ENCODE data around the gene UBE3A.

UBE3A gene

DNA sequence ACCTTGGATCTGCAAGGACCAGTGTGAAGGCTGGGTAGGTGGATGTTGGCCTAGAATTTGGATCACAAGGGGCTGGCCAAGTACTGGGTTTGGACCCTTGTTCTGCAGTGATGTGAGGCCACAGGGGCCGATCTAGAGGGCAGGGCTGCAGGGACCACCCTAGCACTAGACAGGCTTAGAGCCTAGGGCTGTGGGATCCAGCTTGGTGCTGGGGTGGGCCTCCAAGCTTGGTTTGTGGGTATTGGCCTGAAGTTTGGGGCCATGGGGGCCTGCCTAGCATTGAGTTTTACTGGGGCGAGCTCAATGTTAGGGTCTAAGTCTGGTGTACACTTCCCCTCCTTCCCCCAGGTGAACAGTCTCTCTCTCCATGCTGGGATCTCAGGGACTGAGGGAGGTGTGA lies 36.5 kb downstream of the UBE3A start:
- DNase-seq, result no peak

DNA sequence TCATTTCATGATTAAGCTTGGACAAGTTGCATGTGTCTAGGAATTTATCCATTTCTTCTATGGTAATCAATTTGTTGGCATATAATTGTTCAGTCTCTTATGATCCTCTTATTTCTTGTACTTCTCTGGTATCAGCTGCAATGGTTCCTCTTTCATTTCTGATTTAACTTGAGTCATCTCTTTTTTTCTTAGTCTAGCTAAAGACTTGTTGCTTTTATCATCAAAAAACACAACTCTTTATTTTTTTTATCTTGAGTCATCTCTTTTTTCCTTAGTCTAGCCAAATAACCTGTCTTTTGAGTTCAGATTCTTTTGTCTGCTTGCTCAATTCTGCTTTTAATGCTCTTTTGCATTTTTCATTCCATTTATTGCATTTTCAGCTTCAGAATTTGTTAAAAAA lies 37.3 kb downstream of the UBE3A start:
- DNase-seq, result no peak

DNA sequence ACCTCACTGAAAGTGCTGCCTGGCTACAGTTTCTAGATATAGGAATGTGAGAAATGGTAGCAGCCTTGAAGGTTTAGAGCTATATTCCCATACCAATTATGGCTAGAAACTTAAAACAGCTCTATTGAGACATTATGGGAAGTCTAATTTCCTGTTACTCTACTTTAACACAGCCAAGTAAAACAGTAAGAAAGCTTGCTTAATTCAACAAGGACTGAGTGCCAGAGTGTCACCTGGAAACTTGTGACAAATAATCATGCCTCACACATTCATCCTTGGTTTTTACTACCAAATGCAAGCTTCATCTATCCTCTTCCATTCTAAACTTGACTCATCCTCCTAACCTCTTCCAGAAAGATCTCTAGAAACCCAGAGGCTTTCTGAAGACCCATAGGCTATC lies 41.7 kb downstream of the UBE3A start:
- no peak for DNase-seq

DNA sequence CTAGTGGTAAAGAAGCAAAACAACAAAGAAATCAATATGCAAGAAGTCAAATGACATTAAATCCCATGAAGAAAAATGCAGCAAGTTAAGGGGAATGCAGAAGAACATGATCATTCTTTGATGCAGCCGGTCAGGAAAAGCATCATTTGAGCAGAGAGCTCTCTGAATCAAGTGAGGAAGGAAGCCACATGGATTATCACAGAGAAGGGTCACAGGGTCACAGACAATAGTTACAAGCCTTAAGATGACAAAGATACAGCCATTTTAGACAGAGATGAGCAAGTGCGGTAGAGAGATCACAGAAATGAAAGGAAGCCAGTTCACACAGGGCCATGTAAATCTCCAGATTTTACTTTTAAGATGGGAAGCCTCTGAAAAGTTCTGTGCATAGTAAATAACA lies 43.9 kb downstream of the UBE3A start:
- no peak for DNase-seq

DNA sequence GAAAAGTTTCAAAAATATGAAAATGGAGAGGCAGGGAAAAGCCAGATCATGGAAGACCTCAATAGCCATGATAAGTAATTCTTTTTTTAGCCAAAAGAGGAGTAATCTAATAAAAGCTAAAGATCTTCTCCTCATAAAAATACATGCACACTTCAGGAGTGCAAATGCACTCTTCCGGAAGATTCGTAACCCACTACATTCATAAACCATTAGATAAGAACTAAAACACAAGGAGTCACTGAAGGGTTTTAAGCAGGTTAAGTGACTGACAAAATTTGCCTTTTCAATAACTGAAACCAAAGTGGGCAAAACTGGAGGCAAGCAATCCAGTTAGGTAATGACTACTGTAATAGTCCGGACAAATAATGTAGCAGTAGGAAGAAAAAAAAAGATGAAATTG lies 46.0 kb downstream of the UBE3A start:
- no peak for DNase-seq

DNA sequence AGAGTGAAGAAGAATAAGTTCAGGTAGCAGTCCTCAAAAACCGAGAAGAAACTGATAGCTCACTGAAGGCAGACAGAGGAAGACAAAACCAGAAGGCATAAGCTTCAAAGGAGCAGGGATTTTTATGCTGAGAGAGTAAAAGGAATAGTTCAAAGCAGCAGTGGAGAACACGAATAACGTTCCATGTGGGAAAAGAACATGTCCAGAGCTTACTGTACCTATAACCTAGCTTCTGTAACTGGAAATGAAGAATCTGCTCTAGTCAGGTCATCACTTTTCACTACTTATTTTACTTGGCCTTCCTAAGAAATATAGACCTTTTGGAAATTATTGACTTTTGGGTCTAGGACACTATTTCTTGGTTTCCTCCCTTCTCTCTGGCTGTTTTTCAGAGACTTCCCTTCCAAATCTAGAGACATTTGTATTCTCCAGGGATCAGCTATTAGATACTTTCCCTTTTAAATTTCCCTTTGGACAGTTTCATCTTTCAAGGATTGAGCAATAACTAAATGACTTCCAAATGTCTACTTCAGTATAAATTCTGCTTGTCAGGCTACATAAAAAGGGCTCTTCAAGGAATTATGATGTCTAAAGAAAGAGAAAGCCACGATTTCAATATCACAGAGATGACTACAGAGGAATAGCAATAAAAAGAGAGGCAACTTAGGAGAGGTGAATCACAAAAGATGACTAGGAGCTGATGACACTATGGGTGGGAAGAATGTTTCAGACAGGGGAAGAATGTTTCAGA lies 46.7 kb downstream of the UBE3A start:
- DNase-seq, result no peak

DNA sequence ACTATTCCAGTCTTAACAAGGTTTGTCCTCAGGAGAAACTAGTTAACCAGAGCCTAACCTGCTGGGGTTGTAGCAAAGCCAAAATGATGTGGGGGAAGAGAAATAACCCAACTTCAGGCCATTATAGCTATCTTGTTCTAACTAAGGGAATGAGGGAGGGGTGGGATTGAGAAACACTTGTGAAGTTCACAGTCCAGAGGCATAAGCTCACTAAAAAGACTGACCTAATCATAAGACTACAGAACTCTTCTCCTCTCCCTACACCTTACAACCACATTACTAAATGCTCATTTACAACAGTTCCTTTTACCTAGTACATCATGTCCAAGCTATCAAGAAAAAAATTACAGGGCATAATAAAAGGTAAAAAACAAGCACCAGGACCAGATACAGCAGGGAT lies 52.8 kb downstream of the UBE3A start:
- no peak for DNase-seq

DNA sequence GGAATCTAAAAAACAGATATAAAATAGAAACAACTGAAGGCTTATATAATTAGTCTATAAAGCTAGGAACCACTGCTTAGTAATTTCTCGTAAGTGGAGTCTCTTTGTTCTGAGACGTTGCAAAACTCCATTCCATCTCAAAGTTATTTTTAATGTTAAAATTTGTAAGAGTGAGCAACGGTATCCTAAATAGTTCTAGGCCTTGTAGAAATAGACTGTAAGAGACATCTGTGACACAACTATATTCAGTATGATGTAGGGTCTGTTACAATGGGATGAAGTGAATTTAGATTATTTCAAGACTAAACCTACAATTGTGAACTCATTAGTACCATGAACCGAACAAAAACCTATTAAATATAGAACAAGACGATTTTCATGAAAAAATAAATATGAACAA lies 57.2 kb downstream of the UBE3A start:
- no peak for DNase-seq

DNA sequence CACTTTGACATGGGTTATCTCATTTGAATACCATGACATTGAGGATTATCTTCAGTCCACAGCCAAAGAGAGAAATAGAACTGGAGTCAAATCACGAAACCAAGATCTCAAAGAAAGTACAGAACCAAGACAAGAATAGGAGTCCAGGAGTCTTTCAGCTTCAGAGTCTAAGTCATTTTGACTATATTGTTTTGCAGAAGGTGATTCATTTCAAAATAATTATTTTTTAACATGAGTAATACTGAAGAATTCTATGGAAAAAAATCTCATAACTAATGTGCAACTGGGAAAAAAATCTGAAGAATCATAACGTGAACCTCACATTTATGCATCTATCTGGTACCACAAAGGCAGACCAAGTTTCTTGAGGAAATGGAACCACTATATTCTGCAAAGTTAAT lies 60.3 kb downstream of the UBE3A start:
- no peak for DNase-seq

DNA sequence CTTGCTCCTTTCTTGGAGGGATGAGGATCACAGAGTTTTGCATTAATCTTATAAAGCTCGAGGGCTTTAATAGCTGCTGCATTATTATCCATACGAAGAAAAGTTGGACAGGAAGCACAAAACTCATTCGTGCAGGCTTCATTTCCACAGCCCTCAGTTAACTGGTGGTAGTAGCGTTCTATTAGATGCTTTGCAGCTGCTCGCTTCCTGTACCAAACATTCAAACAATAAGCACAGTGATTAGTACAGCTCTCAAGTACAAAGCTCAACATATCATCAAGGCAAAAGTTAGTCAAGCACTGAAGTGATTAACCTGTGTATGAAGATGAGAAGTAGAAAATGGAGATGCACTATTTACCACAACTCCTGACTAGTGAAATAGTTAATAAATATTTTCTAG lies 63.3 kb downstream of the UBE3A start:
- DNase-seq, result no peak

DNA sequence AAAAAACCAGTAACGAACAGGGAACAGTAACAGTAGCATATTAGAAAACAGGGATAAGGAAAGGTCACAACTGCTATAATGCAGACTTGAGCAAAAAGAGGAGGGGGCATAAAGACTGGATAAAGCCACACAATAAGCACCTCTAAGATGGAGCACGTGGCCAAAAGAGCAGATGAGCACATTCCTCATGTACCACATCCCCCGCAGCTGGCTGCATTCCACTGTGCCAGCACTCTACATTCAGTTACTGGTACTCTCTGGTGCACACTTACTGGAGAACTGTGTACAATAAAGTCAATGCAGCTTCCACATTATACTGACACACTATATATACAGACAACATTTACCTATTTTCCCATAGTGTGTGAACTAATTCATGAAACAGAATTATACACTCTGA lies 64.7 kb downstream of the UBE3A start:
- no peak for DNase-seq

DNA sequence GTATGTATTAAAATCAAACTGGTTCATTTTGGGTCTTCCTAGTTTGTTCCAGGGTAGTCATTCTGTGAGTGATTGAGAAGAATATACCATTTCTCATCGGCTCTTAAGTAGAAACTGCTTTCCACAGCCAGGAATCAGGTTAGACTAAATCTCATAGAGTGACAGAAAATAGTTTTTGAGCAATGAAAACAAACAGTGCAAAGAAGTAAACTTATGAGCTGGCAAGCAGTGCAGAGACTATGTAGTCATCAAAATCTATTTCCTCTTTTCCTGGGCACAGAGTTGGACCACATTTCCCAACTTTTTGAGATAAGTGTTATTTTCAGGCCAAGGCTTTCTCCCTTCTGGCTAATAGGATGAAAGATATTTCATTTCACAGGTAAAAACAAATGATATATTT lies 66.5 kb downstream of the UBE3A start:
- no peak for DNase-seq

DNA sequence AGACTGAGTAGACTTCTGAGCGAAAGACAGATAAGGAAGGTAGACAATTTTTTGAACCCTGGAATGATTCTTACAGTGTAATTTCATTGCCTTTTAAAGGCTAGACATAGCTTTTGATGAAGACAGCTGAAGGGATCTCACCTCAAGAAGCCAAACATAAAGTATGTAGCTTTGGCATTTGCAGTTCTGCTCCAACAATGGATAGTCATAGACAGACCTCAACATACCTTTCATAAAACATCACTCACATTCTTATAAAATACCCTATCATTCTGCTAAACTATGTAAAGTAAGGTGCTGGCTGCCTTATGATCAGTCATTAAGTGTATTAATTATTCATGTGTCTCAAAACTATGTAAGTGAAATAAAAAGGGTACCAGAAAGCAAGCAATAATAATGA lies 70.0 kb downstream of the UBE3A start:
- DNase-seq, result no peak

DNA sequence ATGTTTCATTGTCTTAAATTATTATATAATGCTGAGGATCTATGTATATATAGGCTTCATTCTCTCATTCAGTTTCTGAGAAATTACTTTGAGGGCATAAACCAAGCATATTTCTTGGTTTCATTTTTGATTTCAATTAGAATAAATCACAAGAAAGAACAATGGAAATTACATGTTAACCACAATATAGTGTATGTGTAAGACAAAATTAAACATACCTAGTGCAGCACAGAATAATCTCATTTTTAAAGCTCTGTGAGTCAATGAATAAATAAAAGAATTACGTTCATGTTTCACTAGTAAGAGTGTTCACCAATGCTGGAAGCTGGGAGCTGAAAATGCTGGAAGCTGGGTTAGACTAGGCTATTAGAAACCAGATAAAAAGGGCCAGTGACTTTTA lies 72.8 kb downstream of the UBE3A start:
- no peak for DNase-seq

DNA sequence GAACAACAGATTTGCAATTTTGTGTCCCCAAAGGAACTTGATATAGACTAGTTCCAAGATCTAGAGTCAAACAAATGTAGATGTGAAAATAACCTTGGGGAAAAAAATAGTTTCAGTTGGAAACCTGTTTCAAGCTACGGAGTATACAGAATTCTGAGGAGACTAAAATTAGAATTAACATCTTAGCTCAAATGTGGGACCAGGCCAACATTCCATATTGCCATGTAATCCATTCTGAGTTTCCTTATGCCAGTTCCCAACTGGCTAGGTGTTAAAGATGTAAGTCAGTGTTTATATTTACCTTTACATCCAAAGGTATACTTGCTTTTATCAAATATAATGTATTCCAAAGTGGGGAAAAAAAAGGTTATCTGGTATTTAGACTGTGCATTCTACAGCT lies 76.3 kb downstream of the UBE3A start:
- no peak for DNase-seq

DNA sequence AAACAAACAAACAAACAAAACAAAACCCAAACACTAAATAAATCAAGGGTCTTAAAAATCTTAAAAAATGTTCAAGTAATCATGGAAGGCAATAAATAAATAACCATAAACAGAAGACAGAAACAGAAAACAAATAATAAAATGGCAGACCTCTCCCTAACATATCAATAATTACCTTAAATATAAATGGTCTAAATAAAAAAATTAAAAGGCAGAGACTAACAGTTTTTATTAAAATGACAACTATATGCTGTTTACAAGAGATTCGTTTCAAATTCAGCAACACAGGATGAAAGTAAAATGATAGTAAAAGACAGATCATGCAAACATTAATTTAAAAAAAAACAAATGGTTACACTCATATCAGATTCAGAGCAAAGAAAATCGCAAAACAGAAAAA lies 91.1 kb downstream of the UBE3A start:
- no peak for DNase-seq

DNA sequence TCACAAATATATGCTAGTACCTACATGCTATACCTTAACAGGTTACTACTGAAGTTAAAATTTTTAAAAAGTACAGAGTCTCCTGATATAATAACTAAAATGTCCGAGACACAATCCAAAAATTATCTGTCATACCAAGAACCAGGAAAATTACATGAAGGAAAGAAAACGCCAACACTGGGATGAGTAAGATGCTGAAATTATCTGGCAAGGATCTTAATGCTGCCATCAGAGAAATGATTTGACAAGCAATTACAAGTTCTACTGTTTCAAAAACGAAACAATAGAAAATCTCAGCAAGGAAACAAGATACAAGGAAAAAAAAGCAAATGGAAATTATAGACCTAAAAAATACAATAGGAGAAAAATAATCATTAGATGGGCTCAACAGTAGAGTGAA lies 92.5 kb downstream of the UBE3A start:
- DNase-seq, result no peak

DNA sequence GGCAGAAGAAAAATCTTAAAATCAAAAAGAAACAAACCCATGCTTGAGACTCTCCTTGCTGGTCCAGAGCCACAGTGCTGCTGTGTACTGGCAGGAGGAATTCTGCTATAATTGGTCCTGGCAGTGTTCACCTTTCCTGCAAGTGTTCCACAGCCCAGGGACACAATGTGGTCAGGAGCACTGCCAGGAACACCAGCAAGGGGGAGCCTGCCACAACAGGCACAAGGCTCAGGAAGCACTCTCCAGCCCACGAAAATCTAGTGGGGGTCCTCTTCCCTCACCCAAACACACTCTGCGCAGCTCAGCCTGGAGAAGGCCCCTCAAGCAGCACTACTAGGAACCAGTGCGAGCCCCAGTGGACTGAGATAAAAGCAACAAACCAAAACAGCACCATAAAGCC lies 92.9 kb downstream of the UBE3A start:
- no peak for DNase-seq

DNA sequence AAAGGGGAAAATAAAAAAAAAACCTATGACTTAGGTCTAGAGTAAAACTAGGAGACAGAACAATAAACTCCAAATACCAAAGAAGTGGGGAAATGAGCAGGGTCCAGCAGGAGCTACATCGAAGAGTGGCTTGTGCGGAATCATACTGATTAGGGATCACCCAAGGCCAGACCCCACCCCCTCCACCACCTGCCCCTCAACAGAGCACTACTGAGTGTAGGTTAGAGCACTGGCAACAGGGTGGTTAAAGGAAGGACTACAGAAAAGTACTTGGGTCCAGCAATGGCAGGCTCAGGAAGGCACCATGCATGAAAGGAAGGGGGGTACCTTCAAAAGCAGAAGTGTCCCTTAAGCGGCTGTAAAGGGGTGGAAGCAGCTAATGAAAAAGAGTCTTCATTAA lies 96.2 kb downstream of the UBE3A start:
- DNase-seq, result no peak

DNA sequence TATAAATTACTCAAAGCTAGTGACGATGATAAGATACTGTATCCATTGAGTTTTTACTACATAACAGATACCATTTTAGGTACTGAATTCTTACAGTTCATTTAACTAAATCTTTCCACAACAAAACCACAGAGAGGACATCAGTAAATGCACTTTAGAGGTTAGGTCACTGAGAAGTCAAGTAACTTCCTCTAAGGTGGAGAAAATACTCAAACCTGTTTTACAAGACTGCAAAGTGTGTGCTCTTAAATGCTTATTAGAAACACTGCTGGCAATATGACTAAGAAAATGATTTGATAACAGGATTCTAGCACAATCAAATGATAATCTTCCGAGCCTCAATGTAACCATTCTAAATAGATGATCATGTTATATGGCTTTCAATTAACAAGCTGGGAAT lies 99.4 kb downstream of the UBE3A start:
- DNase-seq, result no peak

DNA sequence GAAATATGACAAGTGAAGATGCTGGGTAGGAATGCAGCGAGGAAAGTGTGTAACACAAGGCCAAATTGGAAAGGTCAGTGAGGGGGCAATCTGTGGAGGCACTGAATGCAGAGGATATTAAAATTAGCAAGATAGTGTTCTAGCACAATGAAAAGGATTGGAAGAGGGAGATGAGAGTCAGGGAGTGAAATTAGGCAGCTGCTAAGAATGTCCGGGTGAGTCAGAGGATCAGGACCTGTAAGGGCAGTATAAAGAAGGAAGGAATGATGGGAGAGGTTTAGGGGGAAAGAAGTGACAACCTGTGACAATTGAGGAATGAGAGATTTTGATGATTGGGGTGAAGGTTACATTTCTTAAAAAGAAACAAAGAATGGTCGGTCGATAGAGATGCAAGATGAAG lies 103.5 kb downstream of the UBE3A start:
- DNase-seq, result no peak

DNA sequence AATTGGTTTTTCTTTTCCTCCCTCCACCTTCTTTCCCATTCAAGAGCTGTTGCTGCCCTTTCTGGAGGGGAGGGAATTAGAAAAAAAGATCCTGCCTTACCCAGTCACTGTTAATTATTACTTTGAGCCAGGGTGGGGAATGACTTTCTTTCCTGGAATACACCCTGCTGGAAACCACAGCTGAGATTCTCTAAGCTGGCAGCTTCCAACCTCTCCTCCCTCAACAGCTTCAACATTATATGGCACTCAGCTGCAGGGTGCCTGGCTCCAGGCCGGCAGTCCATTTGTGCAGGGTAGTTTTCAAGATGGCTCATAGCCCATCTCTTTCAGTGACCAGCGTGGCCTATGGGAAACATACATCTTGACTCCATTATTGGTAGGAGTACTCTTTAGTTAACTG lies 105.8 kb downstream of the UBE3A start:
- DNase-seq, result no peak

DNA sequence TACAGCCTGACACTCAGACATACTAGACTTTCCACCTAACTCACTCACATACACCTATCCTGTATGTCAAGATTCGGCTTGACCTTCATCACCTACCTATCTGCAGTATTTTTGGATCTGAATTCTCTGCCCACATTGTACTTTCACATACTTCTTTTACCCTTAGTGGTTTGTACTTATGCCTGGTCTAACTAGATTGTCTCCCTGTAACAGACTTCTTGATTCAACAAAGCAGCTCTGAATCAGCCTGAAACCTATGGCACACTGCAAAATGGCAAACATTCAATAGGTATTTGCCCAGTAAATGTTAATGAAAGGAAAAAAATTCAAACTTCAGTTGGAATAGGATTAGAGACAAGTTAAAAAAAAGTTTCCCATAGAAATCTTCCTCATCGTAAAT lies 106.5 kb downstream of the UBE3A start:
- no peak for DNase-seq

DNA sequence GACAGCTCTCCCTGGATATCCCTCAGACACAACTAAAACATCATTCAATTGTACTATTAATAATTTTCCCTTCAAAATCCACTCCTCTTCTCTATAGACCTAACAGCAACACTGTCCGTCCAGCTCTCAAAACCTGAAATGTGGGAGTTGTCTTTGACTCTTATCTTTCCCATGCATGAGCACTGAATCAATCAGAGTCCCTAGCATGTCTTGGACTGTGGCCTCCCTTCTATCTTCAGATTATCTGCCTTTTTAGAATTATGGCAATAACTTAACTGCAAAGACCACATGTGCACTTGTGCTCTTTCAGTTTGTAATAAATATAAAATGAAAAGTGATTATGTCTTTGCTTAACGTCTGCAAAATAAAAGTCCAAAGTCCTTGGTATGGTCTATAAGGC lies 107.0 kb downstream of the UBE3A start:
- no peak for DNase-seq

DNA sequence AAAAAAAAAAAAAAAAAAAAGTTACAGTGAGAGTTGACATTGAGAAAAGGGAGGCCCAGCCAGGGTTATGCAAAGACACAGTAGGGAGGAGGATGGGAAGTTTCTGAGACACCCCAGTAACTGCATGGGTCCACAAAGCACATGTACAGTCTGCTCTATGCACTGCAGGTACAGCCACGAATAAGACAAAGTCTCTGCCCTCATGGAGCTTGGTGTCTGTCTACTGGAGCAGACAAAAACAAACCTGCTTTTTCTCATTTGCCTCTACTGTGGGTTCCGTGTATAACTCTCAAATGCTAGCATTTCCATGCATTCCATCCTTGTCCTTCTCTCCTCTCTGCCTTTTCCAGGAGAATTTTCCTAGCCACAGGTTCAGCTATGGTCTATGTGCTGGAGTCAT lies 107.4 kb downstream of the UBE3A start:
- no peak for DNase-seq

DNA sequence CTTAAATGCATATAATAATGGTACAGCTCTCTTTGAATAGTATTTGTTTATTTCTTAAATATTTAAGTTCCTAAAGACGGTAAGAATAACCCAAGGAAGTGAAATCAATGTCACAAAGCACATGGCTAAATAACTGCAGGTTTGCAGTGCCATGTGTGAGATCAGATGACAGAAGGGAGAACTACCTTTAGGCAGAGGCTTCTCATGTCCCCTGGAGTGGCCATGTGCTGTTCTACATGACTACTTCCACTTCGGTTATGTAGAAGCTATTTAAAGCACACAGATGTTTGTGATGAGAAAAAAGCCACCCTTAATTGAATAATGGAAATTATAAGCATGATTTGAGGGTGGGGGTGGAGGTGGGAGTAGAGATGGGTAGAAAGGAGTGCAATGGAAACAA lies 109.1 kb downstream of the UBE3A start:
- no peak for DNase-seq

Measured in activated CD4-positive, CD25-positive, alpha-beta regulatory T cell (primary cell).